Gastrocnemius medialis (tissue), 4 donors: ENCODE data around the gene PIP5K1C. TPM values are rescaled to one million over a fixed set of nuclear protein-coding genes. Genes with fewer than 3 reads are reported as not detected.

Experiments used
- ATAC-seq, 2 donors: fragments of 150-250 bp; one replicate each; pipeline ENCODE4 v1.9.1; 2016
- DNase-seq, 2 donors: peaks; one replicate each; pipeline ENCODE4 v3.0.0-alpha.2; 2019
- H3K27ac ChIP-seq, 4 donors: fragments of 200-600 bp; sonication (generic); 1 replicate in 1 of 4; 2 replicates in 3 of 4; pipeline ENCODE4 v1.5.1; 2016 to 2018; ENCODE audit warnings: mild to moderate bottlenecking in 2 of 4, moderate library complexity in 1 of 4
- H3K27me3 ChIP-seq, 3 donors: fragments of 200-600 bp; sonication (generic) in 2 of 3; 1 replicate in 1 of 3; 2 replicates in 2 of 3; pipeline versions ENCODE4 v1.5.1 to v1.6.0; 2016 to 2019; ENCODE audit warnings: mild to moderate bottlenecking in 1 of 3, moderate library complexity in 1 of 3
- H3K36me3 ChIP-seq, 2 donors: fragments of 200-600 bp; sonication (generic) in 1 of 2; one replicate each; pipeline ENCODE4 v1.5.1; 2017 to 2018
- H3K4me1 ChIP-seq, 2 donors: fragments of 200-600 bp; sonication (generic) in 1 of 2; one replicate each; pipeline ENCODE4 v1.5.1; 2016 to 2017; ENCODE audit warnings: mild to moderate bottlenecking in 2 of 2
- H3K4me3 ChIP-seq, 4 donors: fragments of 200-600 bp; sonication (generic) in 3 of 4; 1 replicate in 1 of 4; 2 replicates in 3 of 4; pipeline ENCODE4 v1.5.1; 2016 to 2019; ENCODE audit warnings: mild to moderate bottlenecking in 2 of 4
- H3K9me3 ChIP-seq, 3 donors: fragments of 200-600 bp; sonication (generic) in 2 of 3; 1 replicate in 1 of 3; 2 replicates in 2 of 3; pipeline ENCODE4 v1.5.1; 2016 to 2019
- CTCF ChIP-seq, 5 experiments: fragments of 450-650 bp in 3 of 5; fragments of 200-600 bp in 2 of 5; sonication (generic) in 2 of 5; IDR thresholded peaks in 4 of 5; conservative IDR thresholded peaks in 1 of 5; 1 replicate in 4 of 5; 2 replicates in 1 of 5; pipeline ENCODE4 v1.5.1; 2016 to 2019; ENCODE audit warnings: antibody characterized with exemption in 5 of 5, mild to moderate bottlenecking in 3 of 5, moderate library complexity in 3 of 5
- POLR2A ChIP-seq, 2 donors: fragments of 450-650 bp; IDR thresholded peaks; one replicate each; pipeline ENCODE4 v1.6.1; 2017; ENCODE audit warnings: antibody characterized with exemption in 2 of 2, mild to moderate bottlenecking in 2 of 2, moderate library complexity in 2 of 2
- in situ Hi-C, 4 donors: fragments of 200-750 bp; cut with MboI; loops; one replicate each; pipeline versions ENCODE4 v1.15.0 to v1.8.0; 2017; ENCODE audit warnings: low sequenced_read_pairs in 4 of 4
- intact Hi-C: fragments of 100-400 bp; cut with DNase I; formaldehyde crosslinking; loops from one replicate; pipeline ENCODE4 v1.15.1; 2023; ENCODE audit warnings: low total_unique reads
- total RNA-seq, 4 donors: library from RNA; depleted of rRNA; stranded (reverse); fragments of >200 nt; gene quantifications; one replicate each; pipeline versions ENCODE4 v1.1.0 to v1.2.3, GENCODE V29; 2016

Gene PIP5K1C
- total RNA-seq, 4 donors from 2014 or later, result 8.2 to 18.0 (median 17.3) TPM

- Histone ChIP-seq H3K27ac (peak overlapping the region; percentile 49 to 72 (median 66)), H3K36me3 (no peaks in the 10 kb centered on the region), H3K9me3 (no peaks in the 10 kb centered on the region), H3K4me3 (no peak overlapping the region), H3K27me3 (no peaks in the 10 kb centered on the region), H3K4me1 (peaks cover 0 to 5% of the 10 kb centered on the region in 2 donors)
- DNase-seq (no peak), ATAC-seq (no peak)
- intact Hi-C loops (no loop called here), in situ Hi-C loops (no loop called here)
- TF ChIP-seq POLR2A (IDR thresholded peaks at IDR 0.05), result no peak
These were observed 17.4 kb downstream of the PIP5K1C start for GRCh38 chr19:3682741-3683404.

GRCh38 chr19:3682286-3682685, 18.0 kb downstream of the PIP5K1C start:
- Histone ChIP-seq H3K27ac (peak overlapping the region in 2 of 4 donors; percentile 68 to 72), H3K9me3 (no peaks in the 10 kb centered on the region), H3K4me3 (no peak overlapping the region), H3K36me3 (no peaks in the 10 kb centered on the region), H3K27me3 (no peaks in the 10 kb centered on the region), H3K4me1 (peaks cover 0 to 5% of the 10 kb centered on the region in 2 donors)
- ATAC-seq (no peak), DNase-seq (no peak)
- TF ChIP-seq CTCF (IDR thresholded peaks at IDR 0.05 in 4 of 5, conservative IDR thresholded peaks at IDR 0.05 in 1 of 5), result no peak
- no peak for TF ChIP-seq POLR2A (IDR thresholded peaks at IDR 0.05)
- intact Hi-C loops, result no loop called here
- in situ Hi-C loops, result no loop called here

- no peak for DNase-seq
- ATAC-seq, result no peak
- Histone ChIP-seq H3K9me3 (no peaks in the 10 kb centered on the region), H3K36me3 (no peaks in the 10 kb centered on the region), H3K27ac (no peak overlapping the region), H3K4me3 (no peak overlapping the region), H3K27me3 (no peaks in the 10 kb centered on the region), H3K4me1 (peaks cover 0 to 5% of the 10 kb centered on the region in 2 donors)
- TF ChIP-seq CTCF (IDR thresholded peaks at IDR 0.05 in 4 of 5, conservative IDR thresholded peaks at IDR 0.05 in 1 of 5), result no peak
- TF ChIP-seq POLR2A (IDR thresholded peaks at IDR 0.05), result no peak
- intact Hi-C loops, result no loop called here
- in situ Hi-C loops, result no loop called here
These were observed 19.3 kb downstream of the PIP5K1C start for GRCh38 chr19:3680939-3681338.

GRCh38 chr19:3679581-3679980, 20.7 kb downstream of the PIP5K1C start:
- ATAC-seq, result no peak
- Histone ChIP-seq H3K36me3 (no peaks in the 10 kb centered on the region), H3K27ac (no peak overlapping the region), H3K4me3 (no peak overlapping the region), H3K9me3 (no peaks in the 10 kb centered on the region), H3K4me1 (peaks cover 0 to 5% of the 10 kb centered on the region in 2 donors), H3K27me3 (no peaks in the 10 kb centered on the region)
- in situ Hi-C loops (no loop called here), intact Hi-C loops (no loop called here)
- TF ChIP-seq CTCF (IDR thresholded peaks at IDR 0.05 in 4 of 5, conservative IDR thresholded peaks at IDR 0.05 in 1 of 5) (no peak), POLR2A (IDR thresholded peaks at IDR 0.05) (no peak)
- no peak for DNase-seq

GRCh38 chr19:3679138-3679537, 21.1 kb downstream of the PIP5K1C start:
- TF ChIP-seq CTCF (IDR thresholded peaks at IDR 0.05 in 4 of 5, conservative IDR thresholded peaks at IDR 0.05 in 1 of 5) (no peak), POLR2A (IDR thresholded peaks at IDR 0.05) (no peak)
- Histone ChIP-seq H3K4me3 (no peak overlapping the region), H3K27ac (no peak overlapping the region), H3K27me3 (no peaks in the 10 kb centered on the region), H3K9me3 (no peaks in the 10 kb centered on the region), H3K36me3 (no peaks in the 10 kb centered on the region), H3K4me1 (peaks cover 0 to 5% of the 10 kb centered on the region in 2 donors)
- in situ Hi-C loops, result no loop called here
- no peak for ATAC-seq
- intact Hi-C loops, result no loop called here
- DNase-seq, result no peak
